Stomach (tissue), 4 donors: ENCODE data around the gene PPIL6.

Experiments used
- EP300 ChIP-seq: sonication (generic); formaldehyde crosslinking; IDR thresholded peaks from one replicate; pipeline ENCODE4 v1.6.1; 2017; ENCODE audit warnings: antibody characterized with exemption
- POLR2A ChIP-seq, 4 donors: fragments of 450-650 bp; IDR thresholded peaks; one replicate each; pipeline ENCODE4 v1.6.1; 2016; ENCODE audit warnings: antibody characterized with exemption in 4 of 4, control low read depth in 2 of 4, mild to moderate bottlenecking in 1 of 4, moderate library complexity in 1 of 4
- TF ChIP-seq, protein P1 (sequence below), 7 experiments: fragments of 450-650 bp in 4 of 7; fragments of 200-600 bp in 3 of 7; sonication (generic) in 3 of 7; IDR thresholded peaks; one replicate each; pipeline ENCODE4 v1.5.1; 2016 to 2019; ENCODE audit warnings: antibody characterized with exemption in 7 of 7, control low read depth in 2 of 7, mild to moderate bottlenecking in 1 of 7

DNA sequence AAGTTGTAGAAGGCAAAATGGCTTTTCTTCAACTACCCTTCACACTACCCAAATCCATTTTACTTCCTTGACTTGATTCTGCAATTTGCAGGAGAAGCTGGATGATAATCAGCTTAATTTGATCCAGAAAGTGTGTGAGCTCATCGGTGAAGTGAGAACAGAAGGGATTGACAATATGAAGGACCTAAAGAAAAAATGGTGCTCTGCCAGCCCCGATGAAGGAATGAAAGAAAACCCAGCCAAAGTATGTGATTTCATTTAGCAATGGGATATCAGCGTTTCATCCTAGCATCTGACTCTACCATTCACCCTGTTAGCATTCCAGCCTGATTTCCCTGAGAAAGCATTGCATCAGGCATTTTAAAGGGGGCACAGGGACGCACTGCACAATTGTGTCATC, 99.6 kb downstream of the PPIL6 start:
- TF ChIP-seq, protein P1, sequence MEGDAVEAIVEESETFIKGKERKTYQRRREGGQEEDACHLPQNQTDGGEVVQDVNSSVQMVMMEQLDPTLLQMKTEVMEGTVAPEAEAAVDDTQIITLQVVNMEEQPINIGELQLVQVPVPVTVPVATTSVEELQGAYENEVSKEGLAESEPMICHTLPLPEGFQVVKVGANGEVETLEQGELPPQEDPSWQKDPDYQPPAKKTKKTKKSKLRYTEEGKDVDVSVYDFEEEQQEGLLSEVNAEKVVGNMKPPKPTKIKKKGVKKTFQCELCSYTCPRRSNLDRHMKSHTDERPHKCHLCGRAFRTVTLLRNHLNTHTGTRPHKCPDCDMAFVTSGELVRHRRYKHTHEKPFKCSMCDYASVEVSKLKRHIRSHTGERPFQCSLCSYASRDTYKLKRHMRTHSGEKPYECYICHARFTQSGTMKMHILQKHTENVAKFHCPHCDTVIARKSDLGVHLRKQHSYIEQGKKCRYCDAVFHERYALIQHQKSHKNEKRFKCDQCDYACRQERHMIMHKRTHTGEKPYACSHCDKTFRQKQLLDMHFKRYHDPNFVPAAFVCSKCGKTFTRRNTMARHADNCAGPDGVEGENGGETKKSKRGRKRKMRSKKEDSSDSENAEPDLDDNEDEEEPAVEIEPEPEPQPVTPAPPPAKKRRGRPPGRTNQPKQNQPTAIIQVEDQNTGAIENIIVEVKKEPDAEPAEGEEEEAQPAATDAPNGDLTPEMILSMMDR (IDR thresholded peaks at IDR 0.05) = no peak
- no peak for TF ChIP-seq EP300
- no peak for TF ChIP-seq POLR2A (IDR thresholded peaks at IDR 0.05)
